ENCODE measurements around the gene GPHN.

- TF ChIP-seq, protein P1, sequence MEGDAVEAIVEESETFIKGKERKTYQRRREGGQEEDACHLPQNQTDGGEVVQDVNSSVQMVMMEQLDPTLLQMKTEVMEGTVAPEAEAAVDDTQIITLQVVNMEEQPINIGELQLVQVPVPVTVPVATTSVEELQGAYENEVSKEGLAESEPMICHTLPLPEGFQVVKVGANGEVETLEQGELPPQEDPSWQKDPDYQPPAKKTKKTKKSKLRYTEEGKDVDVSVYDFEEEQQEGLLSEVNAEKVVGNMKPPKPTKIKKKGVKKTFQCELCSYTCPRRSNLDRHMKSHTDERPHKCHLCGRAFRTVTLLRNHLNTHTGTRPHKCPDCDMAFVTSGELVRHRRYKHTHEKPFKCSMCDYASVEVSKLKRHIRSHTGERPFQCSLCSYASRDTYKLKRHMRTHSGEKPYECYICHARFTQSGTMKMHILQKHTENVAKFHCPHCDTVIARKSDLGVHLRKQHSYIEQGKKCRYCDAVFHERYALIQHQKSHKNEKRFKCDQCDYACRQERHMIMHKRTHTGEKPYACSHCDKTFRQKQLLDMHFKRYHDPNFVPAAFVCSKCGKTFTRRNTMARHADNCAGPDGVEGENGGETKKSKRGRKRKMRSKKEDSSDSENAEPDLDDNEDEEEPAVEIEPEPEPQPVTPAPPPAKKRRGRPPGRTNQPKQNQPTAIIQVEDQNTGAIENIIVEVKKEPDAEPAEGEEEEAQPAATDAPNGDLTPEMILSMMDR (IDR thresholded peaks at IDR 0.05; ENCODE audit: low read length) = no peak
- no peak for TF ChIP-seq EZH2 (IDR thresholded peaks at IDR 0.05; ENCODE audit: borderline replicate concordance, low read length)
Observed at GRCh38 chr14:66496911-66497310, 11.0 kb upstream of the GPHN start.
